Limb (tissue), 2 donors: ENCODE data around the gene COL9A3.
"Not testable (repeated sequence)": the region's sequence is repeated elsewhere in the genome, so short reads cannot be mapped to it uniquely, and the experiment has no call there.

Experiments used
- DNase-seq, 2 donors: peaks; one replicate each; pipeline ENCODE4 v3.0.0-alpha.2; 2016; ENCODE audit errors: extremely low spot score in 2 of 2

COL9A3 gene

GRCh38 chr20:62852841-62853240, 36.0 kb downstream of the COL9A3 start:
- no peak for DNase-seq

DNA sequence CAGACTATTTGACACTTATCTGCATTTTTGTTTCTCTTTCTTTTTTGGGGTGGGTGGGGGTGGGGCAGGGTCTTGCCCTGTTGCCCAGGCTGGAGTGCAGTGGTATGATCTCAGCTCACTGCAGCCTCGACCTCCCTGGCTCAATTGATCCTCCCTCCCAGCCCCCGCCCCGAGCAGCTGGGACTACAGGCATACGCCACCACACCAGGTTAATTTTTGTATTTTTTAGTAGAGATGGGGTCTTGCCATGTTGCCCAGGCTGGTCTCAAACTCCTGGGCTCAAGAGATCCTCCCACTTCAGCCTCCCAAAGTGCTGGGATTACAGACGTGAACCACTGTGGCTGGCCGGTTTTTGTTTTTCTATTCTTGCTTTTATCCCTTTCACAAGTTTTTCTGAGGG, 36.5 kb downstream of the COL9A3 start:
- not testable (repeated sequence) for DNase-seq

DNA sequence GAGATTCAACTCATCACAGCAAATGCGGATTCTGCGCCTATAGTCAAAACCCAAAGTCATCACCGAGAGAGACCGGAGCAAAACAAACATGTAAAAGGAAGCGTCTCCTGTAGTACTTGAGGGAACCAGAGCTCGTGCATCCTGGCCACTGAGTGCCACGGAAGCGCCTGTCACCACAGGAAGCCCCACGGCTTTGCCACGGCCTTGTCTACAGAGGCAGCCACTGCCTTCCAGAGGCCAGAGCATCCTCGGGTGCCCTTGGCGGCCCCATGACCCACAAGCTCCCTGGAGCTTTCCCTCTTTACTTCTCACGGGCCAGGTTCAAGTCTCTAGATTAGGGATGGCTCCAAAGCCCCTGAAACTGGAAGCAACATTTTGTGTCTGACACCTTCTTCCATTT, 37.3 kb downstream of the COL9A3 start:
- DNase-seq: no peak

DNA sequence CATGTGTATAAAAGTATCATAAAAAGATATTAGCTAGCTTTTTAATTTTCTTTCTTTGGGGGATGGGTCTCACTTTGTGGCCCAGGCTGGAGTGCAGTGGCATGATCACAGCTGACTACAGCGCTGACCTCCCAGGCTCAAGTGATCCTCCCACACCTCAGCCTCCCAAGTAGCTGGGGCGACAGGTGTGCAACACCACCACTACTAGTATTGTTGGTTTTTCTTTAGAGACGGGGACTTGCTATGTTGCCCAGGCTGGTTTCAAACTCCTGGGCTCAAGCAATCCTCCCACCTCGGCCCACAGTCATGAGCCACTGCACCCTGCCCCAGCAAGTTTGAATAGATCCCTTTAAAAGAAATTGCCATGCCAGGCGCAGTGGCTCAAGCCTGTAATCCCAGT, 38.3 kb downstream of the COL9A3 start:
- DNase-seq: no peak

DNA sequence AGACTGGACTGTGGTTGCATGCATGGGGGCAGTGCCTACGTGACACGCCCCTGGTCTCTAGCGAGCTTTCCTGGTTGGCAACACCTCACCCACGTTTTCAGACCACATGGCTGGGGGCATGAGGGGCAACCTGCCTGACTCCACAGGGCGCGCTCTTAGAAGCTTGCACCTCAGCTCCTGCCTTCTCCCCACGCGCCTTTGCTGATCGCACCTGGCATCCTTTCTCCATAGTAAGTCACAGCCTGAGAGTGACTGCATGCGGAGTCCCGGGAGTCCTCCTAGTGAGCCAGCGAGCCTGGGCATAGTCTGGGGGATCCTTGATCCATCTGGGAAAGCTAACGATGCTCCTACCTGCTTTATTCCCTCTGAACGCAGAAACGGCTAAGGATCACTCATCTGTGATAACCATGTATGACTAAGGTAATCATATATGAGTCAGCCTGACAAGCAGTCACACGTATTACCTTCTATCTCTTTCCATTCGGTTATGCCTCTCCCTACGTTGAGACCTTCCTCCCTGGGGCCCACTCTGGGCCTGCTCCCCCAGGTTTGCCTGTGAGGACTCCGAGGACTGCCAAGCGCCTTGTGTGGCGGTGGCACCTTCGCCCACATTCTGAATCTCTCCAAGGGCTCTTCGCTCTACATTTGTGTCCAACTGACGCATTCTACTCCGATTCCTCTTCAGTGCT, 40.2 kb downstream of the COL9A3 start:
- no peak for DNase-seq

GRCh38 chr20:62858058-62858830, 41.4 kb downstream of the COL9A3 start:
- no peak for DNase-seq

DNA sequence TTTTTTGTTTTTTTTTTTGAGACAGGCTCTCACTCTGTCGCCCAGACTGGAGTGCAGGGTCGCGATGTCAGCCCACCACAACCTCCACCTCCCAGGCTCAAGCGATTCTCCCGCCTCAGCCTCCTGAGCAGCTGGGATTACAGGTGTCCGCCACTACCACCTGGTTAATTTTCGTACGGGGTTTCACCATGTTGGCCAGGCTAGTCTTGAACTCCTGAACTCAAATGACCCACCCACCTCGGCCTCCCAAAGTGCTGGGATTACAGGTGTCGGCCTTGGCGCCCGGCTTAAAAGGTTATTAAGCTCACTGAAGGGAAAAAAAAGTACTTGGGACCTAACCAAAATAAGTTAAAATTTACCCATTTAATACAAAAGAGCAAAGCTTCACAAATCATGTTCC, 42.9 kb downstream of the COL9A3 start:
- no peak for DNase-seq

DNA sequence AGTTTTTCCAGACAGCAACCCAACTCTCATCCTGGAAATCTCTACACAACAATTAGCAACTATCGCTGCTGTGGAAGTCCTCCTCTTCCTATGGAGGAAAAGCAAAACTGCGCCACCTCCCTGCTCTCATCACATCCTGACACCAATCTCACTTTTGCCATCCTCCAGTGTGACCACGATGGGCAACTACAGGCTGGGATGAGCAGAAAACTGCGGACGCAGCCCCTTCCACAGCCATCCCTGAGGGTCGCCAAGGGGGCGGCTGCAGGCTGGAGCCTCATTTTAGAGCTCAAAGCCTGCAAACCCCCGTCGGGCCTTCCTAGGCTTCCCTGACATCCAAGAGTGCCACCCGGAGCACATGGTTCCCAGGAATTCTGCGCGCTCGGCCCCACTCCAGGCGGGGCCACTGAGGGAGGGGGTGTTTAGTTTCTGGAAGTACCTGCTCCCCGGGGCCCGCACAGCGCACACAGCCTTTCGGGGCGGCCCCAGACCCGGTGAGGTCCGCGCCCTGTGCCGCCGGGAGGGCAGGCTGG, 43.6 kb downstream of the COL9A3 start:
- peak in 1 of 2 donors; percentile 58 for DNase-seq

DNA sequence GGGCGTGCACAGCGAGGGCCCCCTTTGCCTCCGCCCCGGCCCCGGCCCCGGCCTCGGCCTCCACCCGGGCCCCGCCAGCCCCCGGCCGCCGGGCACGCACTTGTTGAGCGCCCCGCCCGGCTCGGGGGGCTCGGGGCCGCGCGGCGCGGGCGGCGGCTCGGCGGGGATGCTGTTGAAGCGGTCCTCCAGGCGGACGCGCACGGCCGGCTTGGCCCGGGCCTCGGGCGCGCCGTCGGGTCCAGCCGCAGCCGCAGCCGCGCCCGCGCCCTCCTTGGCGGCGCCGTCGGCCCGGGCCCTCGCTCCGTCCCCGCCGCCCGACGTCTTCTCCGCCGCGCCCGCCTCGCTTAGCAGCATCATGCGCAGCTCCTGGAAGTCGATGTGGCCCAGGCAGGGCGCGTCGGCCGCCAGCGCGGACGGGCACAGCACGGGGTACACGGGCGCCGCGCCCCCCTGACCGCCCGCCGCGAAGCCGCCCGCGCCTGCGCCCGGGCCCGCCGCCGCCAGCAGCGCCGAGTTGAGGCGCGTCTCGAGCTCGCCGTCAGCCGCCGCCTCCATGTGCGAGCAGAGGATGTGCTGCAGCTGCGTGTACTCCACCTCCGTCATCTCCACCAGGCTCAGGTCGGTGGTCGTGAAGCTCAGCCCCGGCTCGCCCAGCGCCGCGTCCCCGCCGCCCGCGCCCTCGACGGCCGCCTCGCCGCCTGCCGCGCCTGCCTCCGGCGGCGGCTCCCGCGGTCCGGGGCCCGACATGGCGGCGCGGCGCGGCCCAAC, 44.3 kb downstream of the COL9A3 start:
- DNase-seq: peak in 1 of 2 donors; percentile 66

- peak; percentile 77 to 97 for DNase-seq
Measured at GRCh38 chr20:62861726-62862336, 45.0 kb downstream of the COL9A3 start, which contains the start of gene TCFL5. Gene TCFL5, minus strand, starts transcription at chr20:62861822. Its CDS starts 152 bp downstream, at chr20:62861670.

- DNase-seq: no peak
Measured at GRCh38 chr20:62864207-62864606, 47.4 kb downstream of the COL9A3 start.

- DNase-seq: no peak
Measured at GRCh38 chr20:62872184-62872847, 55.5 kb downstream of the COL9A3 start.

DNA sequence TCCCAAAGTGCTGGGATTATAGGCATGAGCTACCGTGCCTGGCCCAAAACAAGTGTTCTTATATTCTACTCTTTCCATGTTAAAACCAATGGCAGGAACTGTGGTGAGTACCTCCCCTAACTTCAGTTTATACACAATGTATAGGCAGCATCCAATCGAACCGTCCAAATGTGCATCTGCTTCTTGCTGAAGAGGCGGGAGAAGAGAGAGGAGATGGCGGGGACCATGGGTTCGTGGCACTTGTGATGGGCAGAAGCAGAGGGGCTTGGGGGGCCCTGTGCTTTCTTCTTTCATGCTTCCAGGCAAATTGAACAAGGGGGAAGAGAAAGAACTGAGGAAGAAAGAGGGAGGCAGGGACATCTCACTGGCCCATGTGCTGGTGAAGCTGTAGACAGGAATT, 56.0 kb downstream of the COL9A3 start:
- DNase-seq: no peak

DNA sequence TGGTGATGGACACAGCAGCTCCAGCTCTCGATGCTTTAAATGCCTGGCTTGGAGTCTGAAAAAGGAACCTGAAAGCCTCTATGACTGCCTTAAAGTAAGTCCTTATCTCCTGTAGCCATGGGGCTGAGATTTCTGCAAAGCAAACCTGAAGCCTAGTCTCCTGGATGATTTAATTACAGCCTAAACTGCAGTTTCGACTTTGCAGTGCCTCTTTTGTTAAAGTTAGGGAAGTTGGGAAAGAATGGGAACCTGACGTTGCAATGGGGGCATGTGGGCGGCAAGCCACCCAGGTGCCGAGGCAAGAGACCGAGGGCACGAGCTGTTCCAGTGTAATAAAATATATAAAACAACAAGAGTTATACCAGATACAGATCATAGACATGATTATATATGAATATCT, 56.4 kb downstream of the COL9A3 start:
- no peak for DNase-seq

GRCh38 chr20:62873681-62874031, 56.8 kb downstream of the COL9A3 start:
- DNase-seq: not testable (repeated sequence)

DNA sequence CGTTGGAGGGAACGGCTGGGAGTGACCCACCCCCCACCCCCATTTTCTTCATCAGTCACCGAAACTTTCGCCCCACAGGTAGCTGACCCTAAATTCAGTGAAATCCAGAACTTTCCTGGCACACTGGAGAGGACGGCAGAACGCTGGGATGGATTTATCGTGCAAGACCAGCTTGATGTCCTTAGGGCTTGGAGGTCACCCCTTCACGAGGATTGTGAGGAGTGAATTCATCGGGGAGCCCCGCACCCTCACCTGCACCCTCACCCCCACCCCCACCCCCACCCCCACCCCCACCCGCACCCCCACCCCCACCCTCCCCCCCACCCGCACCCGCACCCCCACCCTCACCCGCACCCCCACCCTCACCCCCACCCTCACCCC, 58.1 kb downstream of the COL9A3 start:
- no peak for DNase-seq

GRCh38 chr20:62875419-62876361, 58.8 kb downstream of the COL9A3 start:
- DNase-seq: peak; percentile 65 to 76

DNA sequence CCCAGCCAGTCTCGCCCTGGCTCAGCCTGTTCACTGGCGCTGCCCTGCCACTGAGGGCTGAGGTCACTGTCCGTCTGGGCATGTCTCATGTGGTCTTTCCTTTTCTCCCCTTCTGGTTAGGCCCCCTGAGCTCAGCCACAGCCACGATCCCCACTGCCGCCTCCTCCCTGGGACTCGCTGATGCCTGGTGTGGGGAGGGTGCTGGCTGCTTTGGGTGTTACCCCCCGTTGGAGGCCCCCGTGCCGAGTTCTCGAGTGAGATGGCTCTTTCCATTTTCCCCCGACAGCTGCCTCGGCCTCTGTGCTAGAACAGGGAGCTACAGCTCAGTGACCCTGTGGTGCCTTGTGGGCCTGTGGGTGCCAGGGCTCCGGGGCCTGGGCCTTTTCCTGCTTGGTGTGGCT, 59.7 kb downstream of the COL9A3 start:
- no peak for DNase-seq

- peak in 1 of 2 donors; percentile 68 for DNase-seq
Measured at GRCh38 chr20:62876902-62877816, 60.3 kb downstream of the COL9A3 start.
